Posterior cingulate gyrus (tissue), 11 donors: Measurements from ENCODE around the gene LAMB4.

Experiments
- DNase-seq, 10 donors: peaks; one replicate each; pipeline versions ENCODE4 v3.0.0 to v3.0.0-alpha.2; 2020 to 2021; ENCODE audit warnings: mixed read lengths in 3 of 10
- intact Hi-C: fragments of 100-400 bp; cut with DNase I; formaldehyde crosslinking; loops from one replicate; pipeline ENCODE4 v1.15.1; 2023

LAMB4 gene

GRCh38 chr7:108026116-108026515, 104.0 kb downstream of the LAMB4 start:
- intact Hi-C loops: no loop called here

GRCh38 chr7:108024538-108024937, 105.6 kb downstream of the LAMB4 start:
- intact Hi-C loops: no loop called here
- no peak for DNase-seq

More at GRCh38 chr7:108026116-108026515, 104.0 kb downstream of the LAMB4 start:
- DNase-seq: no peak

DNA sequence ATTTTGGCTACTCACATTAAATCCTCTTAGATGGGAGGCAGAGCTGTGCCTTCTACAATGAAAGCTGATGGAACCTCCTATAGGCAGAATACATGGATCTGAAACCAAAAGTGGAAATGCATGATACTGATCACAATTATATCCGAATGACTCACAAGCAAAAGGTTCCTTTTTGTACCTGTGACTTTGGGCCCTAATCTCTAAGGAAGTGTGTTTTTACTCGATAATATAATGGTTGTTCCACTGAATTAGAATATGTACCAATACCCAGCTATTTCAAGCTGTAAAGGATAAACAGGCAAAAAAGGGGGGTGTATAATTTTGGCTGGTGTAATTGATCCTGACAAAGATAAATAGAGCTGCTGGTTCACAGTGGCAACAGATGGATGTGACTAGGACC, 109.6 kb downstream of the LAMB4 start:
- DNase-seq: no peak
- intact Hi-C loops: no loop called here

DNA sequence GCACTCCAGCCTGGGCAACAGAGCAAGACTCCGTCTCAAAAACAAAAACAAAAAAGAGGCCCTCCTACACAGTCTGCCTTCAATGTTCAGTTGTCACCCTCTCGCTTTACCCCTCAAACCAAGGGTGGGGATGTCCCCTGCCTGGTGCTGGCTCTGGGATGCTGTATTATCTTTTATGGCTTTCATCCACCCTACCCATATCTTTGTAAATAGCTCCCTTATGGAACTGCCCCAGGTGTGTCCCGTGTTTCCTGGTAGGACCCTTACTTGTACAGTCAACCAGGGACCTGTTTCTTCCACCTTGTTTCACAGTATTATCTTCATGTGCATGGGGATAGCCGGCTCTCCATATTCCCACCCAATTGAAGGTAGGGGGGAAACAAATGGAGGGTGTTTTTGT, 111.5 kb downstream of the LAMB4 start:
- intact Hi-C loops: no loop called here
- DNase-seq: no peak

- no peak for DNase-seq
- intact Hi-C loops: no loop called here
Measured at GRCh38 chr7:108017776-108018151, 112.4 kb downstream of the LAMB4 start.

DNA sequence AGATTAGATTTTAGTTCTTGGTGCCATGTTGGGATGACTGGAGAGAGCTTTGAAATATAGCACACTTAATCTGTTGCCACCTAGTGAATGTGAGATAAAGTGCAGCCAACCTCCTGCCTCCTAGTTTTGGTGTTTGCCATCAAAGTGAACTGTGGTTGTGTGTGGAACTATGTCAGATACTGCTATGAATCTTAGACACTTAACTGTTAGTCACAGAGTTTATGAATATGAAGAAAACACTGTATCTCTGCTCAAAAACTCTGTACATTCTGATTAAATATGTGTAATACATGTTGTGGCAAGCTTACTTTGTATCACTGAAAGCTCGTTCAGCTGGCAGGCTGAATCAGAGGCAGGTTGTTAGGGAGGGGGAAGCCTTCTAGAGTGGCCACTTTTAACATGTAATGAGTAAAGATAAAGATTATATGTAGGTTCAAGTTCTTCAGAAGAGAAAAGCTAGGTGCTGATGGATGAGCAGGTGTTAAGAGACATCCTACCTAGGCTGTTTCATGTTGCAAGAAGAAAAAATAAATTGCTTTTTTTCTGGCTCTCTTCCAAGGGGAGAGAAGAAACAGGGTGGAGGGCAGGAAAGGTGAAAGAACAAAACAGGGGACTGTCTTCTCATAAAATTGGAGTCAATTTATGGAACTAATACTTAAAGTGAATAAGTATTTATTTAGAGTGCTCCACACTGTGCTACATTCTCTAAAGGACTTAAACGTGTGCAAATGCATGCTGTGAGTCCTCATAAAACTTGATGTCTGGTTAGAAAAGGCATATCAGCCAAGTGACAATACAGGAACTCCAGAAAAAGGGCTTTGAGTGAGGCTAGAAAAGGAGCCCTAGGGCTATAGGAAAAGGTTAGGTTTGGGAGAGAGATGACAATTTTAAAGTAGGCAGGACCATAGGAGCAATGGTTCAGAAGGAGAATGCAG, 113.1 kb downstream of the LAMB4 start:
- intact Hi-C loops: no loop called here
- no peak for DNase-seq

DNA sequence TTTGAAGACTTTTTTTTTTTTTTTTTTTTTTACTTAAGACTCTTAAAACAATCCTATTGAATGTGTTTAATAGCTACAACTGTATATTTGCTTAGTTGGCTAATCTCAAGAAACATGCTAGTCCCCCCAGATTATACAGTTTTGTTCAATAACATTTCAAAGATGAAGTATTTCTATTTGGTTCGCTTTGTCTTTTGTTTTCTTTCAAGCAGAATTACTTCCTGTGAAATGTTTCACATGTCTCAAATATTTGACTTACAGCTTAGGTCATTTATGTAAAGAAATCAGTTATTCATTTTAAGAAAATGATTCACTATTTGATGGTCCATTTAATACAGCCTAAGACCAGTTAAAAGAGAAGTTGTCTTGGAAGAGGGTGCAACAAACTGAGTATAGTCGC, 114.4 kb downstream of the LAMB4 start:
- DNase-seq: no peak
- intact Hi-C loops: no loop called here

- intact Hi-C loops: no loop called here
- no peak for DNase-seq
Measured at GRCh38 chr7:108014747-108015682, 115.1 kb downstream of the LAMB4 start.

DNA sequence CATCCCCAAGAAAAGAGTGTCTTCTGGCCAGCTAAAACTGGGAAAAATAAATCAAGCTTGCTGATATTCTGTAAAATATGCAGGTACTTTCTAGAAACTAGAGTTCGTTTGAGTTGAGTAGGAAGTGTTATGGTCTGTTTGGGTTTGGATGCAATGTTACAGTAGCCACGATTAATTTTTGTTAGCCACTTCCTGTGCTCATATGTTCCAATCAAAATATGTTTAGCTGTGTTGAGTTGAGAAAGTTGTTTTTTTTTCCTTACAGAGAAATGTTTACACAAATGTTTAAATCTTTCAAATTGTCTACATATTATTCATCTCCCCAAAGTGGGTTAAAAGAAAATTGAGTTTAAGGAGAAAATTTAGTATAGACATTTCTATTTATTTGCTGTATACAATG, 115.9 kb downstream of the LAMB4 start:
- intact Hi-C loops: no loop called here
- DNase-seq: no peak

- intact Hi-C loops: no loop called here
Measured at GRCh38 chr7:108012499-108013430, 117.4 kb downstream of the LAMB4 start.

GRCh38 chr7:108010377-108010776, 119.8 kb downstream of the LAMB4 start:
- no peak for DNase-seq
- intact Hi-C loops: no loop called here

More at GRCh38 chr7:108012499-108013430, 117.4 kb downstream of the LAMB4 start:
- DNase-seq: no peak

GRCh38 chr7:108009873-108010272, 120.3 kb downstream of the LAMB4 start:
- no peak for DNase-seq
- intact Hi-C loops: no loop called here

- intact Hi-C loops: no loop called here
- no peak for DNase-seq
Measured at GRCh38 chr7:108008827-108009226, 121.3 kb downstream of the LAMB4 start.

- intact Hi-C loops: no loop called here
- DNase-seq: no peak
Measured at GRCh38 chr7:108008240-108008639, 121.9 kb downstream of the LAMB4 start.

- DNase-seq: no peak
- intact Hi-C loops: no loop called here
Measured at GRCh38 chr7:108007762-108008161, 122.4 kb downstream of the LAMB4 start.

- no peak for DNase-seq
- intact Hi-C loops: no loop called here
Measured at GRCh38 chr7:108007261-108007660, 122.9 kb downstream of the LAMB4 start.

- DNase-seq: no peak
- intact Hi-C loops: no loop called here
Measured at GRCh38 chr7:108004220-108005142, 125.7 kb downstream of the LAMB4 start.

DNA sequence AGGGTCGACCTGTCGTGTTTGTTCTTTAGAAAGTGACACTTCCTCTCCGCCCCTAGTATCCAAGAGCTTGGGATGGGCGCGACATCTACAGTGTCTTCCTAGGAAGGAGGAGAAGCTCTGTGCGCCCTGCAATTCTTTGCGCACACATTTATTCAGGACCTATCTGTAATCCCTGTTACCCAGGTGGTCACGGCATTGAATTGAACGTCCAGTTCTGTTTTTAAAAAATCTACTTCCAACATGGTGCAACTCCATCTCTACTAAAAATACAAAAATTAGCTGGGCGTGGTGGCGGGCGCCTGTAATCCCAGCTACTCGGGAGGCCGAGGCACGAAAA, 126.6 kb downstream of the LAMB4 start:
- intact Hi-C loops: no loop called here
- no peak for DNase-seq
